Right ventricle myocardium inferior (tissue), 1 donor: Measurements from ENCODE around the gene KLHL2. TPM values are rescaled to one million over a fixed set of nuclear protein-coding genes. Genes with fewer than 3 reads are reported as not detected.
A peak's percentile ranks its signal among the peaks of the same experiment; 100 is the strongest.
"Not testable (repeated sequence)": the region's sequence is repeated elsewhere in the genome, so short reads cannot be mapped to it uniquely, and the experiment has no call there.

ENCODE experiments used
- ATAC-seq: fragments of 200-7000 bp; cut with Tn5 transposase; one replicate; pipeline ENCODE4 v1.9.1; 2020; ENCODE audit warnings: mild to moderate bottlenecking, moderate library complexity
- DNase-seq: peaks from one replicate; pipeline ENCODE4 v3.0.0; 2021; ENCODE audit errors: missing footprints
- intact Hi-C: fragments of 100-400 bp; cut with DNase I; formaldehyde crosslinking; loops from one replicate; pipeline ENCODE4 v1.11.0; 2022
- total RNA-seq: library from RNA; stranded (reverse); fragmentation: NEBNext Ultra II Directional; extraction: Animal tissue kit (Norgen Biotek cat#: 25700); gene quantifications from one replicate; pipeline ENCODE4 v1.2.1, GENCODE V29; 2021
- donor health status: DM: no; HTN: yes; CAD: no; lungs with severe emphysema.

Gene KLHL2
- total RNA-seq, 1 donor from 2014 or later: 10.6 TPM

GRCh38 chr4:165342340-165342739, 135.0 kb downstream of the KLHL2 start:
- not testable (repeated sequence) for DNase-seq, ATAC-seq
- intact Hi-C loops: loop anchor here (5.0 kb wide), 1 partner anchor 210 kb away; no protein-coding TSS in a partner anchor

- intact Hi-C loops: loop anchor here (5.0 kb wide), 1 partner anchor 211 kb away; no protein-coding TSS in a partner anchor
- no peak for DNase-seq
- no peak for ATAC-seq
Observed at GRCh38 chr4:165343353-165344191, 136.2 kb downstream of the KLHL2 start.

- ATAC-seq (no peak), DNase-seq (no peak)
- intact Hi-C loops: no loop called here
Observed at GRCh38 chr4:165345666-165346417, 138.5 kb downstream of the KLHL2 start.

GRCh38 chr4:165347647-165348569, 140.5 kb downstream of the KLHL2 start:
- intact Hi-C loops: no loop called here
- ATAC-seq (no peak), DNase-seq (no peak)

GRCh38 chr4:165351359-165352130, 144.2 kb downstream of the KLHL2 start:
- no peak for ATAC-seq
- intact Hi-C loops: no loop called here
- DNase-seq: no peak

- DNase-seq (no peak), ATAC-seq (peak; percentile 23)
- intact Hi-C loops: loop anchor here (5.0 kb wide), 1 partner anchor 106 kb away; no protein-coding TSS in a partner anchor
Observed at GRCh38 chr4:165355900-165356300, 148.5 kb downstream of the KLHL2 start.

- no peak for ATAC-seq
- DNase-seq: no peak
- intact Hi-C loops: loop anchor here (5.0 kb wide), 1 partner anchor 103 kb away; no protein-coding TSS in a partner anchor
Observed at GRCh38 chr4:165359506-165359905, 152.1 kb downstream of the KLHL2 start.

- DNase-seq: no peak
- intact Hi-C loops: no loop called here
- no peak for ATAC-seq
Observed at GRCh38 chr4:165360041-165360695, 152.8 kb downstream of the KLHL2 start.

GRCh38 chr4:165360985-165361670, 153.8 kb downstream of the KLHL2 start:
- DNase-seq (no peak), ATAC-seq (no peak)
- intact Hi-C loops: no loop called here

GRCh38 chr4:165361810-165362209, 154.4 kb downstream of the KLHL2 start:
- DNase-seq (no peak), ATAC-seq (no peak)
- intact Hi-C loops: no loop called here

- intact Hi-C loops: no loop called here
Observed at GRCh38 chr4:165364452-165365080, 157.2 kb downstream of the KLHL2 start.

GRCh38 chr4:165367040-165367439, 159.7 kb downstream of the KLHL2 start:
- DNase-seq (no peak), ATAC-seq (no peak)
- intact Hi-C loops: no loop called here

More at GRCh38 chr4:165364452-165365080, 157.2 kb downstream of the KLHL2 start:
- DNase-seq (no peak), ATAC-seq (peak; percentile 23)

- ATAC-seq: no peak
- intact Hi-C loops: no loop called here
- DNase-seq: no peak
Observed at GRCh38 chr4:165368114-165368513, 160.8 kb downstream of the KLHL2 start.

- ATAC-seq: no peak
- intact Hi-C loops: no loop called here
- no peak for DNase-seq
Observed at GRCh38 chr4:165368567-165368966, 161.2 kb downstream of the KLHL2 start.

GRCh38 chr4:165369522-165369921, 162.2 kb downstream of the KLHL2 start:
- intact Hi-C loops: no loop called here
- DNase-seq (no peak), ATAC-seq (no peak)

GRCh38 chr4:165370530-165370929, 163.2 kb downstream of the KLHL2 start:
- intact Hi-C loops: no loop called here
- ATAC-seq (no peak), DNase-seq (no peak)
